Measurements from ENCODE around the gene HRH2.

HRH2 gene

GRCh38 chr5:175678074-175678473 is 20.2 kb downstream of the HRH2 start:
- DNase-seq (ENCODE audit: low read depth) = no peak

- DNase-seq (ENCODE audit: low read depth) = no peak
Observed at GRCh38 chr5:175679411-175679810, 21.5 kb downstream of the HRH2 start.

- no peak for DNase-seq (ENCODE audit: low read depth)
Observed at GRCh38 chr5:175680020-175680419, 22.1 kb downstream of the HRH2 start.

DNA sequence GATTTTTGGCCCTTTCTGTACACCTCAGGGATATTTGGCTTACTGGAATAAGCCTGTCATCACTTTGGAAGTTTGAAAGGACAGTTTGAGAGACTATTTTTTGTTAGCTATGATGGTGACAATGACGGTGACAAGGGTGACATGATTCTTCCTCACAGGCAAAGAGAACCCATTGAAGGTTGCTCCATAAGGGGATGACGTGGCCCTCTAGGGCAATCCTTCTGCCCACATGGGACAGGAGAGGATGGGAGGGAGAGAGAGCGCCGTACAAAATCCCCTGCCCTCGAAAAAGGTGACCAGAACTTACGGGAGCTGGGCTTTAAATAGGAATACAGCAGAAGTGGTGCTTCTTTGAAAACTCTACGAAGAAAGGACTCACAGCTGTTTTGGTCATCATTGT is 22.6 kb downstream of the HRH2 start:
- no peak for DNase-seq (ENCODE audit: low read depth)

DNA sequence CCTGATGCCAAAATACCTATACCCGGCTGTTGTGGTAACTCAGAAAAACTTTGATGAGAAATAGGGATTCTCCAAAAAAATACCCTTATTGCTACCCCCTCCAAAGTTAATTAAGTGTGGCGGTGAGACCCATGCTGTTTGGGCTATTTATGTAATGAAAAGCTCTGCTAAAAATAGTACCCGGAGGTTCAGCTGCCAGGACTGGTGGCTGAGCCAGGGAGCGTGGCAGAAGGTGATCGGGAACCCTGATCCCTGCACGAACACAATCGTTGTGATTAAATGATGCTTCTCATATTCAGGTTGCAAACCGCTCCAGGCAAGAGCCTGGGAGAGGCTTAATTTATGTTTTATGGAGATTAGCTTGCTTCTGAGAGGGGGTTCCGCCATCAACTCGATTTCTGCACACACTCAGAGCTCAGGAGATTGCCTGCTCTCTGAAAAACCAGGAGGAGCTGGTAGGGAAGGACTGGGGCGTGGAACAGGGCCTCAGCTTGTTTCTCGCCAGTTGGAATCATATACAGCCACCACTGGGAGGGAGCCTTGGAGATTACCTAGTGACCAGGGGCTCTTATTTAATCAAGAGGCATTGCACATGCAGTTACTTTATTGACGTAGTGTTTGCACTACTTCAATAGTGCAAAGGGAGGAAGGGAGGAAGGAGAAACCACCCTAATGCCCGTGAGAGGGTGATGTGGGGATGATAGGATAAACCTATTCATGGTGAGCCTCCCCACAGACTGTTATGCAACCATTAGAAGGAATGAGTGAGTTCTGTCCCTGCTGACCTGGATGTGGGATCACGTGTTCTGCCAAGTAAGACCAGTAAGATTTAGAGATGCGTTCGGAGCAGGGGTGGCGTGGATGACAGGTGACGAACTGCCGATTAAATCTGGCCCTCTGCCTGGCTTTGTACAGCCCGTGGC is 23.4 kb downstream of the HRH2 start:
- DNase-seq (ENCODE audit: low read depth) = no peak

- no peak for DNase-seq (ENCODE audit: low read depth)
Observed at GRCh38 chr5:175681968-175682340, 24.1 kb downstream of the HRH2 start.

DNA sequence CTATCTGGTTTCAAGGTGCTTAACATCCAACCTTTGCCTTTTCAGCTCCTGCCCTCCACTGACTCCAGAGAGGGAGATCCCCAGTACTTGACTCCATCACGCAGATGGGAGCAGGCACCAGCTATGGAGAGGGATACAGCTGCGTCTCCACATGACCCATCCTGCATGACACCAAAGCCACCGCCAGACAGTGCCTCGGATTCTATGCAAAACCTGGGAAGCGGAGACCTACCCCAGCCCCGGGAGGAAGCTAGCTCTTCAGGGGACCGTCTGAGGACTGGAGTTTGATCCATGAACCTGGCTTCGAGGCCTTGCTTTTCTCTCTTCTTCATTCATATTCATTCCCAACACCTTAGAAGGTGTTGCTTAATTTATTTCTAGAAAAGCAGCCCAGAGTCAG is 24.8 kb downstream of the HRH2 start:
- no peak for DNase-seq (ENCODE audit: low read depth)

DNA sequence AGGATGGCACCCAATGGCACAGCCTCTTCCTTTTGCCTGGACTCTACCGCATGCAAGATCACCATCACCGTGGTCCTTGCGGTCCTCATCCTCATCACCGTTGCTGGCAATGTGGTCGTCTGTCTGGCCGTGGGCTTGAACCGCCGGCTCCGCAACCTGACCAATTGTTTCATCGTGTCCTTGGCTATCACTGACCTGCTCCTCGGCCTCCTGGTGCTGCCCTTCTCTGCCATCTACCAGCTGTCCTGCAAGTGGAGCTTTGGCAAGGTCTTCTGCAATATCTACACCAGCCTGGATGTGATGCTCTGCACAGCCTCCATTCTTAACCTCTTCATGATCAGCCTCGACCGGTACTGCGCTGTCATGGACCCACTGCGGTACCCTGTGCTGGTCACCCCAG is 25.4 kb downstream of the HRH2 start:
- no peak for DNase-seq (ENCODE audit: low read depth)

DNA sequence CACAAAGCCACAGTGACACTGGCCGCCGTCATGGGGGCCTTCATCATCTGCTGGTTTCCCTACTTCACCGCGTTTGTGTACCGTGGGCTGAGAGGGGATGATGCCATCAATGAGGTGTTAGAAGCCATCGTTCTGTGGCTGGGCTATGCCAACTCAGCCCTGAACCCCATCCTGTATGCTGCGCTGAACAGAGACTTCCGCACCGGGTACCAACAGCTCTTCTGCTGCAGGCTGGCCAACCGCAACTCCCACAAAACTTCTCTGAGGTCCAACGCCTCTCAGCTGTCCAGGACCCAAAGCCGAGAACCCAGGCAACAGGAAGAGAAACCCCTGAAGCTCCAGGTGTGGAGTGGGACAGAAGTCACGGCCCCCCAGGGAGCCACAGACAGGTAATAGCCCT is 26.1 kb downstream of the HRH2 start:
- DNase-seq (ENCODE audit: low read depth) = no peak

GRCh38 chr5:175684931-175685330 is 27.1 kb downstream of the HRH2 start:
- DNase-seq (ENCODE audit: low read depth) = no peak

DNA sequence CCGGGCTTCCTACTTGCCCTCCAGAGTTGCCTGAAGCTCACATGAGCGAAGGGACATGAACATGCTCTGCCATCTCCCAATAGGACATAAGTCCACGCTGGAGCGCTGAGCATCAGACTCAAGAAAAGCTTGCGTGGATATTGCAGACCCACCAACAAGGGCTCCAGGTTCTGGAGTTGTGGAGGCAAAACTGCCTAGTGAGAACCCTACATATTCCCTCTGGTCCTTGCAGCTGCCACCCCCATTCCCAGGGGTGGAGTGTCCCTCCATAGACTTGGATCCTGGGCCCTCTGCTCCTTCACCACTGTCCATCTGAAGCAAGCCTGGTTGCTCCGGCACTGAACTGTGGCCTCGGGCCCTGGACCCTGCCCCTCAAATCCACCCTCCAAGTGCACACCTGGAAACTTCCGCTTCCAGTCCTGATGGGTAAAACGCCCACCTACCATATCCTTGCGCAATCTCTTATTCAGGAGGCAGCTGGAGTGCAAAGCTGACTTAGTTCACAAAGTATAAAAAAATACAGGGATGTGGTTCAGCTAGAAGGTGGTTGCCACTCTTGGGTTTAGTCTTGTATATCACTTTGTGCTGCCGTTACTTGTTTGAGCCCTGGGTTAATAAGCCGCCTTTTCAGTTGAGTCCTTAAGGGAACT is 28.0 kb downstream of the HRH2 start:
- DNase-seq (ENCODE audit: low read depth) = no peak

- no peak for DNase-seq (ENCODE audit: low read depth)
Observed at GRCh38 chr5:175686396-175686795, 28.5 kb downstream of the HRH2 start.

DNA sequence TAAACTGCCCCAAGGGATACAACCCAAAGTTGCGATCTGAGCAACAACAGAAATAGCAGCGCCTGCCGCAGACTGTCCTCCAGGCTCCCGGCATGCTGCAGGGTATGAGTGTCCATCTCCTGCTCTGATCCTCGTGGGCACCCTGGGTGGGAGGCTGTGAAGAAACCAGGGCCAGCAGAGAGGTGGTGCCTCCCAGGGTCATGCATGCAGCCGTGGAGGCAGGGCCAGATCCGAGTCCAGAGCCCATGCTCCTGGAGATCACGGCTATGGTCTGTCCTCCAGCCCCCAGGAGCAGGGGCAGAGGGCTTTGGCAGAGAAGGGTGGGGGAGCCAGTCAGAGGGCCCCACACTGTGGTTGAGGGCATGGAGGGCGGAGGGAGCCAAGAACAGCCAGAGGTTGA is 29.0 kb downstream of the HRH2 start:
- DNase-seq (ENCODE audit: low read depth) = no peak

DNA sequence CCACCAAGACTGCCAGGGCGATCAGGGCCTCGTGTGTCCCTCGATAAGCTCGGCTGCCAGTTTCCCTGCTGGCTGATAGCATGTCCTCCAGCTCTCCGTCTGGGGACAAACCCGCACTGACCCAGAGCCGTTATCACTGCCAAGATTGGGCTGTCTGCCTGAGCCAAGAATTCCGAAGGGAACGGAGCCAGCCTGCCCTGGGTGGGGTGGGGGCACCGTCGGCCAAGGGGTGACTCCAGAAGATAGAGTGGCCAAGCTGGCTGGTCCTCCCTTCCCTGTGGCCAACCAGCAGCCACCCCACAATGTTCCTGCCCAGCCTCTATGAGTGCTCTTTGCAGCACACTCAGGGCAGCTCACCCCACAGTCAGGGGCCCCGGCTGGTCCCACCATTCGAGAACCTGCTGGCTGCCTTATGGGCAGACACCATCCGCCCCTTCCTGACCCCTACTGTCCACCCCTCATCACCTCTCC is 29.4 kb downstream of the HRH2 start:
- DNase-seq (ENCODE audit: low read depth) = no peak

GRCh38 chr5:175688352-175689146 is 30.7 kb downstream of the HRH2 start:
- no peak for DNase-seq (ENCODE audit: low read depth)

GRCh38 chr5:175689147-175689991 is 31.5 kb downstream of the HRH2 start:
- DNase-seq (ENCODE audit: low read depth) = no peak

GRCh38 chr5:175690025-175690424 is 32.2 kb downstream of the HRH2 start:
- no peak for DNase-seq (ENCODE audit: low read depth)

DNA sequence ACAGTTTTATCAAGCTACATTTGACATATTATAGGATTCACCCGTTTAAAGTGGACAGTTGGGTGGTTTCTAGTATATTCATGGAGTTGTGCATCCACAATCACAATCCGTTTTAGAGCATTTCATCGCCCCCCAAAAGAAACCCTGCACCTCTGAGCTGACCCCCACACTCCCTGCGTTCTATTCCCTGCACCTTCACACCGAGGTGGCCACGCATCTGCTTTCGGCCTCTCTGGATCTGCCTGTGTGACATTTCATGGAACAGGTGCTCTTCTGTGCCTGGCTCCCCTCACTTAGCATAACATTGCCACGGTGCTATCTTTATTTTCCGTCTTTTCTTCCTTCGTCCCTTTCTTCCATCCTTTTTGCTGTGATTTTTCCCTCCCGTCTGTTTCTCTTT is 32.7 kb downstream of the HRH2 start:
- no peak for DNase-seq (ENCODE audit: low read depth)

DNA sequence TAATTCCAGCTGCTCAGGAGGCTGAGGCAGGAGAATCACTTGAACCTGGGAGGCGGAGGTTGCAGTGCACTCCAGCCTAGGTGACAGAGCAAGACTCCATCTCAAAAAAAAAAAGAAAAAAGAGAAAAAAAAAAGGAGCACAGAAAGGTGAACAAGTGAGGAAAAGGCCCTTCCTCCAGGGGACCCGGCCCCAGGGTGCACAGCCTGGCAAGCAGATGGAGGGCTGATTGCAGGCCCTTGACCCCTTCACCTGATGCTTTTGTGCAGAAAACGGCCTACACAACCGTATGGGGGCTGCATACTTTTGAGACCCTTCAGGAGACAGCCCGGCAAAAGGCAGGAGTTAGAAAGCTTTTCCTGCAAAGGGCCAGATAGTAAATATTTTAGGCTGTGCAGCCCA is 33.9 kb downstream of the HRH2 start:
- DNase-seq (ENCODE audit: low read depth) = no peak

DNA sequence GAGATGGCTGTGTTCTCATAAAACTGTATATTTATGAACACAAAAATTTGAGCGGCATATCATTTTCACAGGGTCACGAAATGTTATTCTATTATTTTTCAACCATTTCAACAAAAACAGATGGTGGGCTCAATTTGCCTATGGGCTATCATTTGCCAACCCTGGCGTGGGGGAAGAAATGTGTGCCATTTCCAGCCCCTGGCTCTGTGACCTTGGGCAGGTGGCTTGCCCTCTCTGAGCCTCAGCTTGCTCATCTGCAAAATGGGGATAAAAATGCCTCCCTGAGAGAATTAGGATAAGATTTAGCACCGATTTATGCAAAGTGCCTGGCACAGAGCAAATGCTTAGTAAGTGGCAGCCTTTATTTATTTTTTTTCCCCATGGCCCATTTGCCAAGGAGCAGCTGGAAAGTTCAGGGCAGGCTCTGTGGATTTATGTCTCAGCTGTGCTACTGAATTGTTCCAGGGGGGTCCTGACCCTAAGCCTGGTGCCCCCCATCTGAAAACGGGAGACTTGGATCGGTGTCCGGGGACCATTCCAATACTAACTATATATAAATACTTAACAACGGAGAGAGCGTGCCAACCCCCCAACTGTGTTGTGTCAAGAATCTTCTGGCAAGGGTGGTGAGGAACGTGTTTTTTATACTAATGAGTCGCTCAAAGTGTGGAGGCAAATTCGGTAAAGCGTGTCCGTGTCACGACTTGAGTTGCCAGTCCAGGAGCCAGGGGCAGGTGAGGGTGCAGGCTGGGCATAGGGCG is 34.5 kb downstream of the HRH2 start:
- DNase-seq (ENCODE audit: low read depth) = no peak
